HG02981 (cell line): Measurements from ENCODE around the gene IPPK.

Experiments used
- ATAC-seq: cut with Tn5 transposase; IDR thresholded peaks from one replicate; pipeline ENCODE4 v1.9.1; 2021; ENCODE audit warnings: mild to moderate bottlenecking, moderate library complexity; ENCODE audit not compliant: unreplicated experiment

The IPPK gene

GRCh38 chr9:92658176-92658575, 11.8 kb downstream of the IPPK start:
- ATAC-seq: no peak

DNA sequence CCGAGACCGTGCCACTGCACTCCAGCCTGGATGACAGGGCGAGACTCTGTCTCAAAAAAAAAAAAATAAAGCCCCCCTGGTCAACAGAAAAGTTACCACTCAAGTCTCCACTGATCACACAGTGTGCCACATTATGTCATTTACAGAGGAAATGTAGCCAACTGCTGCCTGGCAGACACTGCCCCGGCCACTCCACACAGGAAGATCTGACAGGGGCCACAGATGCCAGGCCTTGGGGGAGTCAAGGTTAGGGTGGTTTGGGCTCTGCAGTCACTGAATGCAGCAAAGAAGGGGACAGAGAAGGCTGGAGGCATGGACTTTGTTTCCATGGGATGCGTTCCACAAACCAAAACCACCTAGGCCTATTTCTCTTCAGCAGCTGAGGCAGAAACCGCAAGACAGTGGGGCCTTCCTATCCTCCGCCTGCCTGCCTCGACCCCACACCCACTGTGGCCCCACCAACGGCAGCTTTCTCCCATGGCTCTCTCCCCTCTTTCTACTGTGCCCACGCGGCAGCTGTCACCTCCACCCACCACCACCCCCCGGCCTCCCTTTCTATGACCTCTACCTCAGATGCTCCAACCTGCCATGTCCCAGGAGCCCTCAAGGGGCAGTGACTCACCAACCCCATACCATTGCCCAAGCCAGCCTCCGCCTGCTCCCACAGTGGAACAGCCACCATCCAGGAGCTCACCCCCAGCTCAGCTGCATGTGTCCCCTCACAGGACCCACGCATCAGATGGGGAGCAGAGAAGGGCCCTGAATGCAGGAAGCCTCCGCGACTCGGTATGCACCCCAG, 12.4 kb downstream of the IPPK start:
- ATAC-seq: no peak

- no peak for ATAC-seq
Observed at GRCh38 chr9:92656537-92656925, 13.4 kb downstream of the IPPK start.

- no peak for ATAC-seq
Observed at GRCh38 chr9:92655896-92656536, 13.9 kb downstream of the IPPK start.

DNA sequence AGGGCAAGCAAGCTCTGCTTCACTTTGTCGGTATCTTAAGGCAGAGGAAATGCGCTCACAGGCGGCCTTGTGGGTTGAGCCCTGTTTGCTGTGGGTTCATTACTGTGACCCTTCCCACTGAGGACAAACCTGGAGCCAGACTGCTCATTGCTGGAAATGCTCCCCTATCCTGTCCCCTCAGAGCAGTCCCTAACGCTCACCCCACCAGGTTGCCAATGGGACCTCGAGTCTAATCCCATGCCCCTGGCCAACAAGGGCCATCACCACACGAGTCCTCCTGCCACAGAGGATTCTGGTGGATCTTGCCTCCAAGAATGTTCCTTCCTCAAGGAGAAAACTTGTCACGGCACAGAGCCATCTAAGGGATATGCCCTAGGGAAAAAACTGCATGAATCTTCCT, 14.6 kb downstream of the IPPK start:
- no peak for ATAC-seq

DNA sequence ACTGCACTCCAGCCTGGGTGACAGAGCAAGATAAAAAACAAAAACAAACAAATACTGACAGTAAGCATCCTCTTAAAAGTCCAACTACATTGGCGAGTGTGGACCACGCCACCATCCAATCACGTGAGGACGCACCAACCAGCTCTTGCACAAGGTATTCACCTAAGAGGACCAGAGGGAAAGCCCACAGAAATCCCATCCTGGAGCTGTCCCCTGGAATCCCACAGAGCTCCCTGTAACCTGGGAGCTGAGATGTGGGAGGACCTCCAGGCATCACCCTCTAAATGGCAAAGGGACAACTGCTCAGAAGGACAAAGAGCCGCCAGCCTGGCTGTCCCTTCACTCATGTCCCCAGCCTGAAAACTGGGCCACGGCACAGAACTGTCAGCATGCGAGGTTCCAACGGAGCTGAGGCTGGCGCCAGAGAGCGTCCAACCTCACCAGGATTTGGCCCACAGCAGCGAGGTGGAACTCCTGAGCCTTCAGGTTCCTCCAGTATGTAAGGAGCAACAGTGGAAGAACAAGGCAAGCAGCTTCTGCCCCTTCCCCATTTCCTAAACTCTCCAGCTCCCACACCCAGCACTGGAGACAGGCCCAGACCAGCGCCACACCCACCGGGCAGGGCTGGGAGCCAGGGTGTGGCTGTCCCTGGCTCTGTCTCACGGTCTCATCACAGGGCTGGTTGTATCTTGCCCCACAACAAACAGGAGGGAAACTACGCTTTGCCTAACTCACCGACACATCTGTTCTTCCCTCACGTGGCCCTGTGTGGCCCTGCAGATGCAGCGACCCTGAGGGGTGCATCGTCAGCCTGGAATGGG, 15.2 kb downstream of the IPPK start:
- no peak for ATAC-seq

GRCh38 chr9:92652461-92652860, 17.5 kb downstream of the IPPK start:
- ATAC-seq: no peak

DNA sequence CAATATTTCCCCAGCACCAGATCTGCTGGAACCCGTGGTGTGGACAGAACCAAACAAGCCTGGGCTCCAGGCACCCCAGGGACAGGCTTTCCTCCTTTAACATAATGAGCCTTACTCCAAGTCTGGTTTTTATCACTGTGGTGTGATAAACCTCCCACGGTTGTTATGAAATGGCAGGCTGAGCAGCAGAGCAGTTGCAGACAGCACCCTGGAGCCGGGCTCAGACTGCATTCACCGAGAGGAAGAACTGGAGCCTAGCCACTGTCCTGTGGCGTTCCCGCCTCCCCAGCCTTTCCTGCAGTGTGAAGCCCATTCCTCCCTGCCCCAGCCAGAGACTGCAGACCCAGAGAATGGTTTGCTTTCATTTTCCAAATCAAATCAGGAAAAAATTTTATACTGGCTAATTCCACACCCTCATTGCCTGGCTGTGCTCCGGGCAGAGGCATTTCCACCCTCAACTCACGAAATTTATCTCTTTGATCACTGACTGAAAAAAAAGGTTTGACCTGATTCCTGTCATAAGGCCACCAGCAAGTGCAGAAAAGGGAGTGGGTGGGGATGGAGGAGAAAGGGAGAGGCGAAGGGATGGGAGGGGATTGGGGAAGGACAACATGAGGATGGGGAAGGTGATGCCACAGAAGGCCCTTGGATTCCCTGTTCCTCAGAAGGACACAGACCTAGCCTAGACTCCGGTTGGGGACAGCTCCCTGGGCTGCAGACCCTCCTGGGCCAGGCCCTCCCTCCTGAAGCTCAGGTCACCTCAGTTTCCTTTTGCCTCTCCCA, 18.9 kb downstream of the IPPK start:
- ATAC-seq: no peak

- ATAC-seq: no peak
Observed at GRCh38 chr9:92650296-92650695, 19.6 kb downstream of the IPPK start.

DNA sequence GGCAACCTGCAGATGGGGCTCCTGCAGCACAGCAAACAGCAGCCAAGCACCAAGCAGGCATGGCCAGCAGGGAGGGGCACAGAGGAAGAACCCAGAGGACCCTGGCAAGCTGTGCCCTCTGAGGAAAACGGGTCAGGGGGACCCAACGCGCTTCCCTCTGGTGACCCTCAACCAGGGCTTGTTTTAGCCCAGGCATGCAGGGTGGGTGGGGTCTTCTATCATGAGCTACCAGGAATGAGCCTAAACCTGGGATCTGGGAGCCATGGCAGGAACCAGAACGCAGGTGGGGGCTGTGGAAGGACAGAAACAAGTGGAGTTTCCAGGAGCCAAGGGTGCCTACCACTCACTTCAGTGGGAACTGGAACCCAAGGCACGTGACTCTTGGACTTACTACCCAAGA, 20.9 kb downstream of the IPPK start:
- ATAC-seq: no peak

DNA sequence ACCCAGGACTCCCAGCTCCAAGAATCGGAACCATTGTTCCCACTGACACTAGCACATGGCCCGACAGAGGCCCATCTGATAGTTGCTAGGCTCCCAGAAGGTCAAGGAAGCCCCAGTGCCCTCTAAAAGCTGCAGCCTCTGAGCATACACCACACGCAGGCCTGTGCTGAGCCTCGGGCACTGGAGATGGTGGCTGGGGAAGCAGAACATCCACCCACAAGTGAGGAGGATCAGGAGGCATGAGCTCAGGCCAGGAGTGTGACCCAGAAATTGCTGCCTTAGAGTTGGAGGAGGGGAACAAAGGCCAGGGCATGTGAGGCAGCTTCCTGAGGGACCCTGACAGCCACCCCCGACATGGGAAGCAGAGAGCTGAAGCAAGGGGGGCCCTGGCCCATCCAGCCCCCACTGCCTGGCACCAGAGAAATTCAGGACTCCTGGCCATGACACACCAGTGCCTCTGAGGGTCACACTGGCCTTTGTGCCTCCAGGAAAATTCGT, 21.4 kb downstream of the IPPK start:
- no peak for ATAC-seq

DNA sequence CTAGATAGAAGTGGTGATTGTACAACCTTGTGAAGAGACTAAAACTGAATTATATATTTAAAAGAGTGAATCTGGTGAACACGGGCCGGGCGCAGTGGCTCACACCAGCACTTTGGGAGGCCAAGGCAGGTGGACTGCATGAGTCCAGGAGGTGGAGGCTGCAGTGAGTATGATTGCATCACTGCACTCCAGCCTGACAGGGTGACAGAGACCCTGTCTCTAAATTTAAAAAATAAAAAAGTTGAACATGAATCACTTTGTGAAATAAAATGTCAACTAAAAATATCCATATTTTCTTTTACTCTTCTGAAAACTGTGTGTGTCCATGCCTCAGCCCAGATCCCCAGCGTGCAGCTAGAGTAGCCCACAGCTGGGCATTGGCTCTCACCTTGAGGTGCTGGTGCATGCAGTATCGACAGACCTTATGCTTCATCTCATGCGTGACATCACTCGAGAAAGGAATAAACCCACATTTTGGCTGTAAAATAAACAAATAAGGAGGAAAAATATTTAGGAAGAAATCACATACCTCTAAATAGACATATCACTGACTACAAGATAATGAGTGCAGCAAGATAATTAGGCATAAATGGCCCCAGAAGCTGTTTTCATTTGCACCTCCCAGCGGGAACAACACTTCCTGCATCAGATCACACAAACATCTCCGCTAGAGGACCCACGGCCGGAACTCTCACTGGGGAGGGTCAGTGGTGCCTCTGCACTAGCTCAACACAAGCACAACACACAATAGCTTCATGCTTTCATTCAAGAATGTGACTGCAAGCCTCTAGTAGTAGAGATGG, 22.1 kb downstream of the IPPK start:
- no peak for ATAC-seq

DNA sequence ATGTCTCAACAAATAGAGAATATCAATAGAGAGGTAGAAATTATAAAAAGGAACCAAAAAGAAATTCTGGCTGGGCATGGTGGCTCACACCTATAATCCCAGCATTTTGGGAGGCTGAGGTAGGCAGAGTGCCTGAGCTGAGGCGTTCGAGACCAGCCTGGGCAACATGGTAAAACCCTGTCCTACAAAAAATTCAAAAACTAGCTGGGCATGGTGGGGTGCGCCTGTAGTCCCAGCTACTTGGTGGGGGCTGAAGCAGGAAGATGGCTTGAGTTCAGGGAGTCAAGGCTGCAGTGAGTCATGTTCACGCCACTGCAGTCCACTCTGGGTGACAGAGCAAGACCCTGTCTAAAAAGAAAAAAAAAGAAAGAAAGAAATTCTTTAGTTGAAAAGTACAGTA, 24.9 kb downstream of the IPPK start:
- ATAC-seq: no peak

- no peak for ATAC-seq
Observed at GRCh38 chr9:92644278-92644677, 25.7 kb downstream of the IPPK start.

DNA sequence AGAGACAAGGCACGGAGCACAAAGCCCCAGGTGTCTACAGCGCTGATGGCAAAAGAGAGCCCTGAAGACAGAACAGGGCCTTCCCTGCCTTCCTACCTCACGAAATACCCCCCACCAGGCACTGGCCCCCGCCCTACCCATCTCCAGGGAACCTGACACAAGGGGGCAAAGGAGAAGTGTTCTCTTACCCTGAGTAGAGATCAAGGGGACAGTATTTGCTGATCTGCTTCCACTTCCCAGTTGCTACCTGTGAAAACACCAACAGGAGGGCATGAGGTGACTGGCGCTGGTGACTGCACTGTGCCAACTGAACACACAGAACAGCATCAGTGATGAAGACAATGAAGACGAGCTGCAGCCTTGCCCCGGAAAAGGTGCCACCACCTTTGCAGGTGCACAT, 27.4 kb downstream of the IPPK start:
- ATAC-seq: no peak

DNA sequence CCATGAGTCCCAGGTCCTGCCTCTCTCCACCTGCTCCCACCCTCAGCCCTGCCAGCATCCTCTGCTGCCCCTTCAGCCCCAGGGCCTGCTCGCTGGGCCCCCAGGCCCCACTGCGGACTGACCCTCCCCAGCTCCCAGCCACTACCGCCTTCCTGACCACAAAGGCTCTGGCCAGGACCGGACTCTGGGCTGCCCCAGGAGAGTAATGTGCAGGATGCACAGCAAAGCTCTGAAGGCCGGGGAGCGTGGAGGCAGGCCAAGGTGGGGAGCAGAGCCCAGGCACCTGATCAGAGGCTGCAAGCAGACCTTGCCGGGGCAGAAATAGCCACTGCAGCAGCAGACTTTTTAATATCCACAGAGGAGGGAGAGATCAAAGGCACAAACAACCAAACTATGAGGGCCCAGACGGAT, 27.9 kb downstream of the IPPK start:
- no peak for ATAC-seq

- ATAC-seq: no peak
Observed at GRCh38 chr9:92641092-92641809, 28.7 kb downstream of the IPPK start.

- ATAC-seq: no peak
Observed at GRCh38 chr9:92640398-92641091, 29.4 kb downstream of the IPPK start.

DNA sequence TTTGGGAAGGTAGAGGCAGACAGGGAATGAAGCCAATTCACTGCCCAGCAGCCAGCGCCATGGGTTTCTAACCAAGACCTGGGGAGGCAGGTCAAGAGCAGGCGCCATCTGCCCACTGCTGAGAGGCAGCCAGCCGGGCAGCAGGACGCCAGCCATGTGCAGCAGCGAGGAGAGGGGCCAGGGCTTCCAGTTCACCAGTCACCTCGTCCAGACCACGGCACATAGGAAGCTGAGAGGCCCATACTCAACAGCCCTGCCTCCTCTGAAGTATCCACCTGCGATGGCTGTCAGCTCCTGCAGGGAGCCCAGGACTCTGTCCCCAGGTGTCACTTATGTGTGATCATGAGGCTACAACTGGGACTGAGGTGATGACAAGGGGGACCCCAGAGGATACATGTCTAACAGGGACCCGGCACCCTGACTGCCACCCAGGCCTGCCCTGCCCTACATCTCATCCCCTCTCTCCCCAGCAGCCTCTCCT, 30.1 kb downstream of the IPPK start:
- no peak for ATAC-seq
